HepG2 (cell line): ENCODE measurements around the gene CPPED1. TPM values are rescaled to one million over a fixed set of nuclear protein-coding genes. Genes with fewer than 3 reads are reported as not detected.
A peak's percentile ranks its signal among the peaks of the same experiment; 100 is the strongest.

ENCODE experiments used
- ATAC-seq: fragments of 200-7000 bp; cut with Tn5 transposase; 3 replicates; pipeline ENCODE4 v1.9.1; 2020; ENCODE audit warnings: mild to moderate bottlenecking, moderate library complexity
- BruUV-seq: library from RNA; stranded (reverse); fragments of 400-500 nt; replicated peaks from 2 replicates; lab custom pipeline; 2021; lab: Mats Ljungman, UMichigan
- CTCF ChIA-PET: fragments of 300-600 bp; formaldehyde crosslinking; extraction: SDS; loops from one replicate; lab custom pipeline; 2021; ENCODE audit warnings: low total read pairs, inconsistent platforms, low intra/inter-chr PET ratio; lab: Yijun Ruan, JAX
- POLR2A ChIA-PET: fragments of 350-600 bp; sonication (Branson Sonifier 250); formaldehyde crosslinking; loops from one replicate; lab custom pipeline; 2020; ENCODE audit warnings: antibody characterized with exemption, inconsistent platforms; lab: Yijun Ruan, JAX
- DNase-seq: peaks from one replicate; pipeline ENCODE4 v3.0.0-alpha.2; 2015; ENCODE audit warnings: low spot score
- FAIRE-seq: peaks from 3 replicates; lab custom pipeline; 2011; peaks lifted over from hg19 to GRCh38; lab: Jason Lieb, UNC
- H2AFZ ChIP-seq: one replicate; pipeline ENCODE4 v1.6.1; 2011; ENCODE audit warnings: low read length, inconsistent platforms
- H3K27ac ChIP-seq: fragments of 300-600 bp; 3 replicates; pipeline ENCODE4 v1.8.0; 2011; ENCODE audit warnings: mixed run types, mild to moderate bottlenecking, mixed read lengths, low read length, inconsistent platforms; ENCODE audit not compliant: insufficient read depth; ENCODE audit errors: extremely low read length
- H3K27me3 ChIP-seq, 2 experiments: fragments of 200-600 bp in 1 of 2; 2 replicates in 1 of 2; 3 replicates in 1 of 2; pipeline versions ENCODE4 v1.6.0 to v1.8.0; 2011; ENCODE audit warnings: low read length in 2 of 2, mild to moderate bottlenecking in 2 of 2, moderate library complexity in 2 of 2, inconsistent platforms in 1 of 2; ENCODE audit not compliant: insufficient read depth in 2 of 2, control insufficient read depth in 1 of 2
- H3K36me3 ChIP-seq, 2 experiments: fragments of 200-600 bp in 1 of 2; replicated peaks in 1 of 2; 2 replicates in 1 of 2; 3 replicates in 1 of 2; pipeline versions ENCODE4 v1.5.1 to v1.8.0; 2011; ENCODE audit warnings: low read length in 2 of 2, inconsistent platforms in 1 of 2; ENCODE audit not compliant: insufficient read depth in 2 of 2, control insufficient read depth in 1 of 2
- H3K4me1 ChIP-seq: 2 replicates; pipeline ENCODE4 v1.5.1; 2012; ENCODE audit warnings: low read length, inconsistent platforms; ENCODE audit not compliant: insufficient read depth
- H3K4me2 ChIP-seq: 2 replicates; pipeline ENCODE4 v1.6.0; 2011; ENCODE audit warnings: low read depth, low read length, inconsistent platforms
- H3K4me3 ChIP-seq, 3 experiments: fragments of 200-600 bp in 1 of 3; sonication (generic), shearing (Covaris generic) in 1 of 3; replicated peaks in 1 of 3; 2 replicates each; pipeline ENCODE4 v1.5.1; 2011 to 2016; ENCODE audit warnings: low read length in 3 of 3, inconsistent platforms in 2 of 3, low read depth in 2 of 3, mild to moderate bottlenecking in 2 of 3, control low read depth in 1 of 3, mixed read lengths in 1 of 3; ENCODE audit not compliant: insufficient read depth in 1 of 3
- H3K79me2 ChIP-seq: one replicate; pipeline ENCODE4 v1.6.1; 2011; ENCODE audit warnings: low read length, inconsistent platforms; ENCODE audit not compliant: insufficient read depth
- H3K9ac ChIP-seq: 2 replicates; pipeline ENCODE4 v1.6.0; 2011; ENCODE audit warnings: mild to moderate bottlenecking, low read depth, low read length, inconsistent platforms; ENCODE audit not compliant: insufficient read depth
- H3K9me3 ChIP-seq: 2 replicates; pipeline ENCODE4 v1.5.1; 2012; ENCODE audit warnings: mild to moderate bottlenecking, low read length
- H4K20me1 ChIP-seq: 2 replicates; pipeline ENCODE4 v1.6.0; 2011; ENCODE audit warnings: inconsistent platforms, mild to moderate bottlenecking, low read length, moderate library complexity; ENCODE audit not compliant: insufficient read depth
- ATF7 ChIP-seq, 2 experiments: fragments of 450-650 bp in 1 of 2; sonication (generic) in 1 of 2; formaldehyde crosslinking in 1 of 2; IDR thresholded peaks; 2 replicates each; pipeline versions ENCODE4 v1.4.0 to v1.6.1; 2016 to 2020; ENCODE audit warnings: antibody characterized with exemption in 1 of 2, mild to moderate bottlenecking in 1 of 2, missing genetic modification reagents in 1 of 2
- HES4 ChIP-seq: sonication (generic); formaldehyde crosslinking; IDR thresholded peaks from 2 replicates; pipeline ENCODE4 v1.9.0; 2021; ENCODE audit warnings: mild to moderate bottlenecking, missing genetic modification reagents, borderline replicate concordance
- REPIN1 ChIP-seq: sonication (generic); formaldehyde crosslinking; IDR thresholded peaks from 2 replicates; pipeline ENCODE4 v1.8.0; 2022; ENCODE audit warnings: missing genetic modification reagents, low read depth, mild to moderate bottlenecking, borderline replicate concordance
- SALL1 ChIP-seq: sonication (generic); formaldehyde crosslinking; IDR thresholded peaks from 2 replicates; pipeline ENCODE4 v1.8.0; 2022; ENCODE audit warnings: mild to moderate bottlenecking, missing genetic modification reagents
- SOX13 ChIP-seq, 3 experiments: fragments of 450-650 bp in 1 of 3; sonication (generic) in 1 of 3; formaldehyde crosslinking in 1 of 3; IDR thresholded peaks in 2 of 3; conservative IDR thresholded peaks in 1 of 3; 2 replicates each; pipeline versions ENCODE4 v1.5.0 to v1.6.1; 2016 to 2020; ENCODE audit warnings: antibody characterized with exemption in 1 of 3, mild to moderate bottlenecking in 1 of 3, missing compliant biosample characterization in 1 of 3, missing genetic modification reagents in 1 of 3, moderate library complexity in 1 of 3
- TOE1 ChIP-seq: sonication (generic); formaldehyde crosslinking; IDR thresholded peaks from 2 replicates; pipeline ENCODE4 v1.4.0; 2020; ENCODE audit warnings: mild to moderate bottlenecking, missing genetic modification reagents
- ZNF441 ChIP-seq: sonication (generic); formaldehyde crosslinking; IDR thresholded peaks from 2 replicates; pipeline ENCODE4 v1.7.0; 2021; ENCODE audit warnings: missing genetic modification reagents, borderline replicate concordance
- ZNF782 ChIP-seq: sonication (generic); formaldehyde crosslinking; IDR thresholded peaks from 2 replicates; pipeline ENCODE4 v1.4.0; 2020; ENCODE audit warnings: missing genetic modification reagents, mild to moderate bottlenecking, borderline replicate concordance
- WGBS: methylation state at CpG from one replicate; pipeline ENCODE4 v1.1.6; 2017; ENCODE audit warnings: low lambda C conversion rate; 5-methylcytosine and 5-hydroxymethylcytosine counted together
- in situ Hi-C: cut with HindIII; loops from 2 replicates; pipeline ENCODE4 v1.10.0; 2017; ENCODE audit warnings: low pct_unique_long_range_greater_than_20kb; ENCODE audit not compliant: extremely low pct_ligation_motif_present
- intact Hi-C: fragments of 100-400 bp; cut with micrococcal nuclease; formaldehyde crosslinking; loops from one replicate; pipeline ENCODE4 v1.10.0; 2022; ENCODE audit not compliant: unreplicated experiment
- polyA plus RNA-seq, 8 experiments: library from polyadenylated mRNA; depleted of rRNA in 3 of 8; stranded (reverse) in 7 of 8; unstranded in 1 of 8; fragments of >200 nt; fragmentation: Illumina TruSeq in 4 of 8; extraction: Trizol in 4 of 8; gene quantifications; 2 replicates each; pipeline versions ENCODE4 v1.2.1 to v1.2.3, GENCODE V29; 2011 to 2016; ENCODE audit warnings: low read depth in 4 of 8, missing spikeins in 1 of 8, mixed read lengths in 1 of 8; ENCODE audit not compliant: insufficient read depth in 1 of 8
- total RNA-seq, 5 experiments: library from RNA; depleted of rRNA; stranded (reverse); fragments of >200 nt; fragmentation: Illumina TruSeq; extraction: Trizol; gene quantifications; 2 replicates each; pipeline ENCODE4 v1.2.3, GENCODE V29; 2016; ENCODE audit warnings: low read depth in 1 of 5

Gene CPPED1
- total and polyA plus RNA-seq, 2 of the 13 experiments (the other 11 are each of a cell fraction or from before 2014, with no cell fraction given): 66.6 to 71.3 TPM

- TF ChIP-seq SOX13 (IDR thresholded peaks at IDR 0.05): no peak
- peak in 1 of 2 experiments; percentile 76; a peak in 2 of 4 replicates for TF ChIP-seq SOX13 (CRISPR knock-in tag; conservative IDR thresholded peaks at IDR 0.05 in 1 of 2, IDR thresholded peaks at IDR 0.05 in 1 of 2)
- TF ChIP-seq REPIN1 (CRISPR knock-in tag): 0 out of 2 replicates have a peak, but pooled peaks have one; percentile 48
- TF ChIP-seq HES4 (CRISPR knock-in tag): no peak
- no peak for TF ChIP-seq ZNF782 (CRISPR knock-in tag)
- TF ChIP-seq SALL1 (CRISPR knock-in tag): peak; percentile 51
- TF ChIP-seq, all 625 proteins: peak for 58
Observed at GRCh38 chr16:12758670-12759558, 44.8 kb downstream of the CPPED1 start (continued).

- CTCF ChIA-PET: no interaction called here
- Histone ChIP-seq H3K4me2 (no peak overlapping the region), H4K20me1 (no peaks in the 10 kb centered on the region), H3K27me3 (no peaks in the 10 kb centered on the region), H2AFZ (no peak overlapping the region), H3K9ac (no peak overlapping the region), H3K4me3 (no peak overlapping the region), H3K36me3 (peaks cover 5 to 19% of the 10 kb centered on the region in 2 experiments), H3K79me2 (peaks cover 28% of the 10 kb centered on the region), H3K27ac (no peak overlapping the region), H3K9me3 (no peaks in the 10 kb centered on the region), H3K4me1 (peaks cover 58% of the 10 kb centered on the region)
- DNase-seq (no peak), FAIRE-seq (no peak), ATAC-seq (no peak)
- no TSS peak for BruUV-seq
- WGBS: 92% methylated on average over 5 of the region's 5 CpGs
- TF ChIP-seq TOE1 (CRISPR knock-in tag): no peak
- 0 out of 2 replicates have a peak, but pooled peaks have one; percentile 26 for TF ChIP-seq ZNF441 (CRISPR knock-in tag)
- TF ChIP-seq ATF7 (IDR thresholded peaks at IDR 0.05): peak; percentile 50
- TF ChIP-seq ATF7 (CRISPR knock-in tag; IDR thresholded peaks at IDR 0.05): no peak
- POLR2A ChIA-PET: interaction anchor here (0.6 to 1.4 kb wide), 2 partner anchors 9 to 1387 kb away, joined by 3 read pairs; no protein-coding TSS in a partner anchor
- in situ Hi-C loops (no loop called here), intact Hi-C loops (loop anchor here (5.0 kb wide), 1 partner anchor 186 kb away; no protein-coding TSS in a partner anchor)
Observed at GRCh38 chr16:12758031-12758669, 45.5 kb downstream of the CPPED1 start.
